Esophagus muscularis mucosa (tissue), 4 donors: ENCODE results near the gene PIK3R3. TPM values are rescaled to one million over a fixed set of nuclear protein-coding genes. Genes with fewer than 3 reads are reported as not detected.

ENCODE experiments used
- DNase-seq: peaks from one replicate; pipeline ENCODE4 v3.0.0-alpha.2; 2017; ENCODE audit errors: extremely low spot score
- H3K27ac ChIP-seq, 4 donors: fragments of 200-600 bp; sonication (generic); replicated peaks in 1 of 4; 1 replicate in 3 of 4; 2 replicates in 1 of 4; pipeline ENCODE4 v1.5.1; 2016 to 2019; ENCODE audit warnings: mild to moderate bottlenecking in 1 of 4
- H3K27me3 ChIP-seq, 4 donors: fragments of 200-600 bp; sonication (generic); one replicate each; pipeline versions ENCODE4 v1.5.1 to v1.6.0; 2016 to 2019
- H3K36me3 ChIP-seq, 4 donors: fragments of 200-600 bp; sonication (generic); one replicate each; pipeline ENCODE4 v1.5.1; 2016 to 2019
- H3K4me1 ChIP-seq, 4 donors: fragments of 200-600 bp; sonication (generic); one replicate each; pipeline ENCODE4 v1.5.1; 2016 to 2019
- H3K4me3 ChIP-seq, 4 donors: fragments of 200-600 bp; sonication (generic); 1 replicate in 2 of 4; 2 replicates in 2 of 4; pipeline ENCODE4 v1.5.1; 2016 to 2019; ENCODE audit warnings: mild to moderate bottlenecking in 4 of 4, moderate library complexity in 1 of 4
- H3K9me3 ChIP-seq, 4 donors: fragments of 200-600 bp; sonication (generic); 1 replicate in 3 of 4; 2 replicates in 1 of 4; pipeline ENCODE4 v1.5.1; 2016 to 2019
- EP300 ChIP-seq: sonication (generic); formaldehyde crosslinking; IDR thresholded peaks from one replicate; pipeline ENCODE4 v1.6.1; 2017; ENCODE audit warnings: antibody characterized with exemption
- POLR2A ChIP-seq: fragments of 450-650 bp; IDR thresholded peaks from one replicate; pipeline ENCODE4 v1.6.1; 2017; ENCODE audit warnings: antibody characterized with exemption, moderate library complexity, mild to moderate bottlenecking, low read depth
- POLR2AphosphoS5 ChIP-seq, 2 donors: sonication (generic); formaldehyde crosslinking; IDR thresholded peaks; one replicate each; pipeline ENCODE4 v1.6.1; 2017; ENCODE audit warnings: antibody characterized with exemption in 2 of 2
- WGBS: methylation state at CpG from one replicate; pipeline ENCODE4 v1.1.5; 2018; 5-methylcytosine and 5-hydroxymethylcytosine counted together
- intact Hi-C: fragments of 100-400 bp; cut with DNase I; formaldehyde crosslinking; loops from one replicate; pipeline ENCODE4 v1.15.1; 2023
- total RNA-seq, 4 donors: library from RNA; depleted of rRNA; stranded (reverse); fragments of >200 nt; gene quantifications; one replicate each; pipeline versions ENCODE4 v1.1.0 to v1.2.1, GENCODE V29; 2016
- TF ChIP-seq, protein P1 (sequence below), 3 experiments: fragments of 200-600 bp in 2 of 3; fragments of 450-650 bp in 1 of 3; sonication (generic) in 2 of 3; IDR thresholded peaks; one replicate each; pipeline ENCODE4 v1.5.1; 2017 to 2019; ENCODE audit warnings: antibody characterized with exemption in 3 of 3, mild to moderate bottlenecking in 2 of 3, moderate library complexity in 1 of 3

Gene PIK3R3
- total RNA-seq, 4 donors from 2014 or later: 13.7 to 34.3 (median 21.4) TPM

DNA sequence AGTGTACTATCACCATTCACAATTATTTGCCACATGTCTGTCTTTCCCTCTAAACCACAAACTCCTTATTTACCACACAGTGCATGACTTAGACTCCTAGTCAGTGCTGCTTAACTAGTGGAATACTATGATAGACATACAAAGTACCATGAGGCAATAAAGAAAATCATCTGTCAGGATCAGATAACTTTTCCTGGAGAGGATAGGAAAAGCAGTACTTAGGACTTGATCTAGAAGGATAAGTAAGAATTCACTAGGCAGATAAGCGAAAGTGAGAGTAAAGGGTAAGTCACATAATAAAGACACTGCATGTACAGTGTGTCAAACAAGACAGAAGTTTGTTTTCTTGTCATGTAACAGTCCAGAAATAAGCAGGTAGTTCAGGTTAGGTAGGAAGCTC lies 21.3 kb upstream of the PIK3R3 start:
- Histone ChIP-seq H3K27ac (no peak overlapping the region), H3K4me1 (no peaks in the 10 kb centered on the region), H3K36me3 (no peaks in the 10 kb centered on the region), H3K27me3 (no peaks in the 10 kb centered on the region), H3K4me3 (no peak overlapping the region), H3K9me3 (no peaks in the 10 kb centered on the region)
- intact Hi-C loops: no loop called here
- WGBS: 96% methylated on average over 1 of the region's 1 CpG
- TF ChIP-seq, protein P1, sequence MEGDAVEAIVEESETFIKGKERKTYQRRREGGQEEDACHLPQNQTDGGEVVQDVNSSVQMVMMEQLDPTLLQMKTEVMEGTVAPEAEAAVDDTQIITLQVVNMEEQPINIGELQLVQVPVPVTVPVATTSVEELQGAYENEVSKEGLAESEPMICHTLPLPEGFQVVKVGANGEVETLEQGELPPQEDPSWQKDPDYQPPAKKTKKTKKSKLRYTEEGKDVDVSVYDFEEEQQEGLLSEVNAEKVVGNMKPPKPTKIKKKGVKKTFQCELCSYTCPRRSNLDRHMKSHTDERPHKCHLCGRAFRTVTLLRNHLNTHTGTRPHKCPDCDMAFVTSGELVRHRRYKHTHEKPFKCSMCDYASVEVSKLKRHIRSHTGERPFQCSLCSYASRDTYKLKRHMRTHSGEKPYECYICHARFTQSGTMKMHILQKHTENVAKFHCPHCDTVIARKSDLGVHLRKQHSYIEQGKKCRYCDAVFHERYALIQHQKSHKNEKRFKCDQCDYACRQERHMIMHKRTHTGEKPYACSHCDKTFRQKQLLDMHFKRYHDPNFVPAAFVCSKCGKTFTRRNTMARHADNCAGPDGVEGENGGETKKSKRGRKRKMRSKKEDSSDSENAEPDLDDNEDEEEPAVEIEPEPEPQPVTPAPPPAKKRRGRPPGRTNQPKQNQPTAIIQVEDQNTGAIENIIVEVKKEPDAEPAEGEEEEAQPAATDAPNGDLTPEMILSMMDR (IDR thresholded peaks at IDR 0.05): no peak
- TF ChIP-seq POLR2A: no peak
- TF ChIP-seq POLR2AphosphoS5 (IDR thresholded peaks at IDR 0.05): no peak
- TF ChIP-seq EP300: no peak
- DNase-seq: no peak

- H3K4me3 ChIP-seq: no peak overlapping the region
- H3K27ac ChIP-seq: no peak overlapping the region
- 100% methylated on average over 1 of the region's 1 CpG for WGBS
- intact Hi-C loops: no loop called here
- H3K36me3 ChIP-seq: no peaks in the 10 kb centered on the region
- no peak for DNase-seq
- no peaks in the 10 kb centered on the region for H3K9me3 ChIP-seq
- H3K27me3 ChIP-seq: no peaks in the 10 kb centered on the region
- H3K4me1 ChIP-seq: no peaks in the 10 kb centered on the region
- TF ChIP-seq, protein P1 (IDR thresholded peaks at IDR 0.05): no peak
- TF ChIP-seq POLR2A: no peak
- no peak for TF ChIP-seq POLR2AphosphoS5 (IDR thresholded peaks at IDR 0.05)
- no peak for TF ChIP-seq EP300
These were observed 20.8 kb upstream of the PIK3R3 start for GRCh38 chr1:46153228-46153627.

- Histone ChIP-seq H3K27me3 (no peaks in the 10 kb centered on the region), H3K27ac (no peak overlapping the region), H3K4me1 (no peaks in the 10 kb centered on the region), H3K9me3 (no peaks in the 10 kb centered on the region), H3K36me3 (no peaks in the 10 kb centered on the region), H3K4me3 (no peak overlapping the region)
- 84% methylated on average over 3 of the region's 3 CpGs for WGBS
- intact Hi-C loops: no loop called here
- TF ChIP-seq, protein P1 (IDR thresholded peaks at IDR 0.05): no peak
- no peak for TF ChIP-seq EP300
- no peak for TF ChIP-seq POLR2A
- no peak for TF ChIP-seq POLR2AphosphoS5 (IDR thresholded peaks at IDR 0.05)
- DNase-seq: no peak
These were observed 19.6 kb upstream of the PIK3R3 start for GRCh38 chr1:46152016-46152415.

DNA sequence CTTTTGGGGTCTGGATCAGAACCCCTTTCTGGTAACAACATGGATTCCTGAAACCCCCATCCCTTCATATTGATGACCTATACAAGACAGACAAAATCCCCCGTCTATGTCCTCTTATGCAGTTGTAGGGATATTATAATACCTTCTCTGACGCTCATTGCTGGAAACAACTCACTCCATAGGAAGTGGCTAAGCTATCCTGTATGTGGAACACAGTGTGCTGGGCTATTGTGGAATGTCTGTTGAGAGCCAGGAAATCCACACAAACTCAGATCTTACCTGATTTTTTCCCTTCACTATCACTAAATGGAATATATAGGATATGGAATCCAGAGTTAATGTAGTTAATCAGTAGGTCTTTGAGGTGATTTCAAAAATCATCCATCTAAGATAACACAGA lies 17.7 kb upstream of the PIK3R3 start:
- DNase-seq: no peak
- no peak overlapping the region for H3K4me3 ChIP-seq
- intact Hi-C loops: no loop called here
- H3K27ac ChIP-seq: peak overlapping the region; percentile 11 to 61 (median 32)
- no peaks in the 10 kb centered on the region for H3K4me1 ChIP-seq
- H3K27me3 ChIP-seq: no peaks in the 10 kb centered on the region
- 88% methylated on average over 2 of the region's 2 CpGs for WGBS
- no peaks in the 10 kb centered on the region for H3K36me3 ChIP-seq
- TF ChIP-seq, protein P1 (IDR thresholded peaks at IDR 0.05): no peak
- TF ChIP-seq POLR2AphosphoS5 (IDR thresholded peaks at IDR 0.05) (peak; percentile 64 to 67), POLR2A (no peak), EP300 (peak; percentile 80)
- no peaks in the 10 kb centered on the region for H3K9me3 ChIP-seq

- 63% methylated on average over 2 of the region's 2 CpGs for WGBS
- no peak for DNase-seq
- H3K27ac ChIP-seq: no peak overlapping the region
- H3K27me3 ChIP-seq: no peaks in the 10 kb centered on the region
- TF ChIP-seq POLR2A (no peak), POLR2AphosphoS5 (IDR thresholded peaks at IDR 0.05) (no peak), EP300 (no peak)
- TF ChIP-seq, protein P1 (IDR thresholded peaks at IDR 0.05): no peak
- H3K4me1 ChIP-seq: no peaks in the 10 kb centered on the region
- H3K9me3 ChIP-seq: no peaks in the 10 kb centered on the region
- H3K36me3 ChIP-seq: no peaks in the 10 kb centered on the region
- intact Hi-C loops: no loop called here
- no peak overlapping the region for H3K4me3 ChIP-seq
These were observed 15.9 kb upstream of the PIK3R3 start for GRCh38 chr1:46148318-46148717.
